Limb (tissue), 2 donors: ENCODE results near the gene ABR.

Source experiments
- DNase-seq, 2 donors: peaks; one replicate each; pipeline ENCODE4 v3.0.0-alpha.2; 2016; ENCODE audit errors: extremely low spot score in 2 of 2

Gene ABR

GRCh38 chr17:1011138-1011537 lies 168.6 kb downstream of the ABR start:
- DNase-seq = no peak

GRCh38 chr17:1010586-1010985 lies 169.2 kb downstream of the ABR start:
- peak in 1 of 2 donors; percentile 16 for DNase-seq

GRCh38 chr17:1010086-1010450 lies 169.7 kb downstream of the ABR start:
- no peak for DNase-seq

GRCh38 chr17:1009229-1010085 lies 170.3 kb downstream of the ABR start:
- no peak for DNase-seq

- peak in 1 of 2 donors; percentile 79 for DNase-seq
These were observed 171.6 kb downstream of the ABR start for GRCh38 chr17:1008008-1008761.

GRCh38 chr17:1007310-1008007 lies 172.3 kb downstream of the ABR start:
- no peak for DNase-seq

GRCh38 chr17:1006054-1006453 lies 173.7 kb downstream of the ABR start:
- no peak for DNase-seq

GRCh38 chr17:1005361-1005946 lies 174.3 kb downstream of the ABR start:
- peak; percentile 76 to 82 for DNase-seq

- no peak for DNase-seq
These were observed 174.9 kb downstream of the ABR start for GRCh38 chr17:1004769-1005295.

GRCh38 chr17:1003972-1004768 lies 175.6 kb downstream of the ABR start:
- DNase-seq = no peak

GRCh38 chr17:1003633-1003971 lies 176.2 kb downstream of the ABR start:
- DNase-seq = no peak

- DNase-seq = no peak
These were observed 176.8 kb downstream of the ABR start for GRCh38 chr17:1002771-1003555.

GRCh38 chr17:1002412-1002753 lies 177.4 kb downstream of the ABR start:
- DNase-seq = no peak

- DNase-seq = no peak
These were observed 178.0 kb downstream of the ABR start for GRCh38 chr17:1001640-1002411.

GRCh38 chr17:1000597-1001461 lies 179.0 kb downstream of the ABR start:
- peak in 1 of 2 donors; percentile 58 for DNase-seq

GRCh38 chr17:998111-998510 lies 181.7 kb downstream of the ABR start:
- no peak for DNase-seq

GRCh38 chr17:996554-997344 lies 183.0 kb downstream of the ABR start, which contains the start of gene TIMM22:
Gene TIMM22, plus strand, starts transcription at chr17:997129. Its CDS starts 14 bp downstream, at chr17:997143.
- peak; percentile 96 to 97 for DNase-seq
